Esophagus squamous epithelium (tissue), 4 donors: Measurements from ENCODE around the gene KCNH8.

Experiments
- CTCF ChIP-seq, 6 experiments: fragments of 450-650 bp in 4 of 6; fragments of 200-600 bp in 2 of 6; sonication (generic) in 2 of 6; IDR thresholded peaks; one replicate each; pipeline ENCODE4 v1.5.1; 2016 to 2019; ENCODE audit warnings: antibody characterized with exemption in 6 of 6, mild to moderate bottlenecking in 4 of 6, moderate library complexity in 4 of 6
- POLR2A ChIP-seq, 4 donors: fragments of 450-650 bp; IDR thresholded peaks; one replicate each; pipeline ENCODE4 v1.6.1; 2017; ENCODE audit warnings: antibody characterized with exemption in 4 of 4, mild to moderate bottlenecking in 4 of 4, moderate library complexity in 3 of 4

- no peak for TF ChIP-seq CTCF (IDR thresholded peaks at IDR 0.05)
- no peak for TF ChIP-seq POLR2A (IDR thresholded peaks at IDR 0.05)
Observed at GRCh38 chr3:19110335-19110895, 37.9 kb upstream of the KCNH8 start.
